ENCODE data around the gene EMILIN2.

Gene EMILIN2

GRCh38 chr18:2948038-2948437 lies 101.2 kb downstream of the EMILIN2 start:
- DNase-seq: no peak

GRCh38 chr18:2952605-2953004 lies 105.8 kb downstream of the EMILIN2 start:
- DNase-seq: no peak

DNA sequence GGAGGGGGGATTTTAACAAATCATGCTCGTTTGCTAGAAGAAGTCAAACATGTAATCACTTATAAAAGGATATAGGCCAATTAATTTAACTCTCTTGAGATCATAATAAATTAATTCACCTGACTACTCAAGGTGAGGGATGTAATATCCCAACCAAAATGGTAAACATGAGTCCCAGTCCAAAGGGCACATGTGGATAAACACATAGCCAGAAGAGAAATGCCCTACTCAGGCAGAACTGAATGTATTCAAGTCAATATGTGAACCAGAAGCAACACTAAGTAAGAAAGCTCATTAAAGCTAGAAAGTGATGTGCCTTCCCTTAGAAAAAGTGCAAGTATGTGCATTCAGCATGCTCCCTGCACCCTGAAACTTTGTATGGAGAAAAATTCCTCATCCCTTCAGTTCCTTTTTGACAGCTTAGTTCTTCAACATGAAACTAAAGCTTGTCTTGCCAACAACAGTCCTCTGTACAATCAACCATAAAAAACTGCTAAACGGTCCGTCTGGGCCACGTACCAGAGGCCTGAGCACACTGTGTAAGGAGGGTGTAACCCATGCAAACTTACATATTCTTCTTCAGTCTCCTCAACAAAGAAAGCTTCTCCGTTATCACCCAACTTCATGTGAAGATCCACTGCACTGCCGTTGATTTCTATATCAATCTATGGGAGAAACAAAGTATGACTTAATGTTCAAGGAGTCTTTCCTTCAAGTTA lies 107.3 kb downstream of the EMILIN2 start:
- DNase-seq: no peak

GRCh38 chr18:2954869-2955645 lies 108.3 kb downstream of the EMILIN2 start:
- no peak for DNase-seq

GRCh38 chr18:2956056-2956455 lies 109.2 kb downstream of the EMILIN2 start:
- DNase-seq: no peak

- DNase-seq: no peak
Observed at GRCh38 chr18:2958819-2959298, 112.1 kb downstream of the EMILIN2 start.

- DNase-seq: no peak
Observed at GRCh38 chr18:2959341-2959740, 112.5 kb downstream of the EMILIN2 start.

- no peak for DNase-seq
Observed at GRCh38 chr18:2960983-2961696, 114.3 kb downstream of the EMILIN2 start.

GRCh38 chr18:2961821-2962220 lies 115.0 kb downstream of the EMILIN2 start:
- peak in 19 of 56 donors; percentile 6 to 54 (median 29) for DNase-seq

DNA sequence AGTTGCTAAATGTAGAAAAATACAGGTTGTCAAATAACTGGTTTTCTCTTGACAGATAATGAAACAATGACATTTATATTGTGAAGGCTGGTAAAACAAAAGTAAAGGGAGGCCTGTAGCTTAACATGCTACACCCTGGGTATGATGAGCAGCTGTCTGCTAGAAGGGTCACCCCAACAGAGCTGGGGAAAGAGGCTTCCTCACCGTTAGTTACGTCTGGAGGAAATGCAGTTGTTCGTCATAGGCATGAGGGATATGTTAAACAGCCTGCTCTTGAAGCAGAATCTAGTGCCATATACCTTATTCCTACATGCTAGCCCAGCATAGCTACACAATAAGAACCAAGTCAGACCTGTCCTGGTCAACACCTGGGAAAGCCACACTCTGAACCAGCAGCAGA lies 116.2 kb downstream of the EMILIN2 start:
- DNase-seq: no peak

DNA sequence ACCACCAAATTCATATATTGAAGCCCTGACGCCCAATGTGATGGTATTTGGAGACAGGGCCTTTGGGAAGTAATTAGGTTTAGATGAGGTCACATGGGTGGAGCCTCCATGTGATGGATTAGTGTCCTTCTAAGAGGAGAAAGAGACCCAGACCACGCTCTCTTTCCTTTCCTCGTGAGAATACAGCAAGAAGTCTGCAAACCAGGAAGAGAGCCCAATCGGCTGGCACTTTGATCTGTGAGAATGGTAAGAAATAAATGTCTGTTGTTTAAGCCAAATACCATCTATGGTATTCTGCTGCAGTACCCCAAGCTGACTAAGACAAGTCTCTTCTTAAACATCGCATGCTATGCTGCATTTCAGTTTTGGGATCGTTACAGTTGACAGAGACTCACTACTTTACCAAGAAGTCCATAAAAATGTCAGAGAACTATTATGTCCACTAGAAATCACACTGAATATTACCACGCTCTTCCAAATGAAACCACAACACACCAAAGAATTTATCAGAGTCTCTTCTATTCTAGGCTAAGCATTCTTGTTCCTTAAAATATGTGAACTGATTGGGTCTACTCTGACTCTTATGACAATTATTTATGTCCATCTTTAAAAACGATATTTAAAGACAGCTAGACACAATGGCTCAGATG lies 117.7 kb downstream of the EMILIN2 start:
- DNase-seq: no peak

Data from amygdala (tissue), 56 donors.